Keratinocyte (primary cell): ENCODE measurements around the gene ZFPM1. TPM values are rescaled to one million over a fixed set of nuclear protein-coding genes. Genes with fewer than 3 reads are reported as not detected.

Source experiments
- DNase-seq: peaks from one replicate; pipeline ENCODE4 v3.0.0-alpha.2; 2011; ENCODE audit warnings: low read depth, missing footprints, low spot score
- FAIRE-seq: peaks from 2 replicates; lab custom pipeline; 2011; peaks lifted over from hg19 to GRCh38; lab: Jason Lieb, UNC
- H2AFZ ChIP-seq: 2 replicates; pipeline ENCODE4 v1.6.0; 2012; ENCODE audit warnings: low read length, control low read depth, inconsistent platforms; ENCODE audit not compliant: control insufficient read depth
- H3K27ac ChIP-seq: 2 replicates; pipeline ENCODE4 v1.5.1; 2011; ENCODE audit warnings: low read length; ENCODE audit not compliant: control insufficient read depth, insufficient read depth
- H3K27me3 ChIP-seq: 3 replicates; pipeline ENCODE4 v1.6.0; 2011; ENCODE audit warnings: low read length; ENCODE audit not compliant: control insufficient read depth, insufficient read depth; ENCODE audit errors: extremely low read depth
- H3K36me3 ChIP-seq, 2 experiments: 2 replicates in 1 of 2; 3 replicates in 1 of 2; pipeline ENCODE4 v1.5.1; 2011; ENCODE audit warnings: low read length in 2 of 2, mild to moderate bottlenecking in 1 of 2; ENCODE audit not compliant: control insufficient read depth in 2 of 2, insufficient read depth in 2 of 2; ENCODE audit errors: extremely low read depth in 1 of 2
- H3K4me1 ChIP-seq: 3 replicates; pipeline ENCODE4 v1.5.1; 2011; ENCODE audit warnings: low read length; ENCODE audit not compliant: control insufficient read depth, insufficient read depth; ENCODE audit errors: extremely low read depth
- H3K4me2 ChIP-seq: 3 replicates; pipeline ENCODE4 v1.6.0; 2011; ENCODE audit warnings: low read depth, low read length; ENCODE audit not compliant: control insufficient read depth, insufficient read depth; ENCODE audit errors: extremely low read depth
- H3K4me3 ChIP-seq, 3 experiments: fragments of 200-600 bp in 1 of 3; sonication (generic) in 1 of 3; 2 replicates in 2 of 3; 3 replicates in 1 of 3; pipeline ENCODE4 v1.5.1; 2011 to 2016; ENCODE audit warnings: low read length in 3 of 3, mild to moderate bottlenecking in 3 of 3, control low read depth in 2 of 3, inconsistent platforms in 1 of 3, low read depth in 1 of 3, mixed read lengths in 1 of 3, mixed run types in 1 of 3, moderate library complexity in 1 of 3; ENCODE audit not compliant: control insufficient read depth in 2 of 3, insufficient read depth in 2 of 3; ENCODE audit errors: extremely low read depth in 1 of 3
- H3K79me2 ChIP-seq: 2 replicates; pipeline ENCODE4 v1.6.0; 2012; ENCODE audit warnings: low read length; ENCODE audit not compliant: control insufficient read depth, insufficient read depth
- H3K9ac ChIP-seq: 3 replicates; pipeline ENCODE4 v1.6.0; 2011; ENCODE audit warnings: low read length; ENCODE audit not compliant: control insufficient read depth, insufficient read depth; ENCODE audit errors: extremely low read depth
- H3K9me1 ChIP-seq: 3 replicates; pipeline ENCODE4 v1.6.0; 2011; ENCODE audit warnings: low read length; ENCODE audit not compliant: control insufficient read depth, insufficient read depth; ENCODE audit errors: extremely low read depth
- H3K9me3 ChIP-seq: 2 replicates; pipeline ENCODE4 v1.5.1; 2012; ENCODE audit warnings: low read depth, low read length; ENCODE audit not compliant: control insufficient read depth
- H4K20me1 ChIP-seq: 3 replicates; pipeline ENCODE4 v1.6.0; 2011; ENCODE audit warnings: low read length; ENCODE audit not compliant: control insufficient read depth, insufficient read depth; ENCODE audit errors: extremely low read depth
- EZH2 ChIP-seq: IDR thresholded peaks from one replicate; pipeline ENCODE4 v1.6.1; 2012; ENCODE audit warnings: inconsistent platforms, mild to moderate bottlenecking, low read length, moderate library complexity
- dilution Hi-C: fragments of 300-500 bp; cut with MboI; formaldehyde crosslinking; loops from one replicate; pipeline ENCODE4 v1.7.0; 2020; ENCODE audit warnings: low sequenced_read_pairs; ENCODE audit not compliant: extremely low pct_ligation_motif_present
- polyA plus RNA-seq, 5 experiments: library from polyadenylated mRNA; depleted of rRNA in 3 of 5; stranded (reverse) in 3 of 5; stranded (forward) in 1 of 5; unstranded in 1 of 5; fragments of >200 nt; gene quantifications; 1 replicate in 1 of 5; 2 replicates in 3 of 5; 3 replicates in 1 of 5; pipeline versions ENCODE4 v1.2.1 to v1.2.3, GENCODE V29; 2011 to 2012; ENCODE audit warnings: missing spikeins in 2 of 5, low read depth in 1 of 5, low replicate concordance in 1 of 5
- TF ChIP-seq, protein P1 (sequence below), 3 experiments: IDR thresholded peaks in 1 of 3; conservative IDR thresholded peaks in 1 of 3; optimal IDR thresholded peaks in 1 of 3; 2 replicates in 2 of 3; 3 replicates in 1 of 3; pipeline versions ENCODE3 to v1.5.1; 2011; ENCODE audit warnings: low read length in 3 of 3, mild to moderate bottlenecking in 3 of 3, moderate library complexity in 2 of 3, control low read depth in 1 of 3, inconsistent platforms in 1 of 3; ENCODE audit not compliant: insufficient read depth in 2 of 3; ENCODE audit errors: extremely low read depth in 1 of 3

Gene ZFPM1
- polyA plus RNA-seq, 1 donor (not counting 4 experiments of a cell fraction or from before 2014, with no cell fraction given) = 0.42 TPM

DNA sequence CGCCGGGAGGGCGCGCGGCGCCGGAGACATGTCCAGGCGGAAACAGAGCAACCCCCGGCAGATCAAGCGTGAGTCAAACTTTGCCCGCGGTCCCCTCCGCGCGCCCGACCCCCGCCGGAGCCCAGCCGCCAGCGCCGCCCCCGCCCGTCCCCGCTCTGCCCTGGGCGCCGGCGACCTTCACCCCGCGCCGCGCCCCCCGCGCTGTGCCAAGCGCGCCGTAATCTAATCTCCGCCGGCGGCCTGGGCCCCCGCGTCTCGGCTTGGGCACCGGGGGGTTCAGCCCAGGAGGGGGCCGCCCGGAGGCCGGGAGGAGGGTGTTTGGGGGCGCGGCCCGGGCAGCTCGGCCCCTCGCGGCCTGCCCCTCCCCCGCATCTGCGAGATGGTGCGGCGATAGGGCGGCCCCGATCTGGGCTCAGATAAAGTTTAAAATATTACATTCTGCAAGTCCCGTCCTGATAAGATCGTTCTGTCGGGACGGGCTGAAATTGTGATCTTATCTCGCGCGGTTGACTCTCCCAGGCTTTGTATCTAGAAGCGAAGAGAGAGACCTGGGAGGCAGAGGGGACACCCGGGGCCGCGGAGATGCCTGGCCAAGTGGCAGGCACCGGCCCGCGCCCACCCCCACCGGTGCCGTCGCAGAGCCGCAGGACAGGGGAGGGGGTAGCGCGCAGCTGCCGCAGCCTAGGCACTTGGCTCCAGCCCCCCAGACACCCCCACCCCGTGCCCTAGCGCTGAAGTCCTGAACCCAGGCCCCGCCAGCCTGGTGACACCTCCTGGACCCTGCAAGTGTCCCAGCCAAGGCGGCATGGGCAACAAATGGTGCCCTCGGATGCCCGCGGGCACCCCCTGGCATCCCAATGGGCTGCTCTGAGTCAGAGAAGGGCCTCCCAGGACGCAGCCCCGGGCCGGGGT, 787 bp downstream of the ZFPM1 start:
- Histone ChIP-seq H3K9ac (peak overlapping the region; percentile 42), H3K4me3 (peak overlapping the region; percentile 60 to 79 (median 76)), H3K4me1 (peaks cover 19% of the 10 kb centered on the region), H2AFZ (no peak overlapping the region), H3K79me2 (peaks cover 28% of the 10 kb centered on the region), H3K36me3 (peaks cover 0 to 2% of the 10 kb centered on the region in 2 experiments), H3K27me3 (peaks cover 17% of the 10 kb centered on the region), H3K27ac (peak overlapping the region; percentile 14), H3K9me3 (no peaks in the 10 kb centered on the region), H4K20me1 (peaks cover 17% of the 10 kb centered on the region), H3K9me1 (no peaks in the 10 kb centered on the region), H3K4me2 (peak overlapping the region; percentile 97)
- DNase-seq (no peak), FAIRE-seq (no peak)
- dilution Hi-C loops = no loop called here
- TF ChIP-seq EZH2 = no peak
- TF ChIP-seq, protein P1, sequence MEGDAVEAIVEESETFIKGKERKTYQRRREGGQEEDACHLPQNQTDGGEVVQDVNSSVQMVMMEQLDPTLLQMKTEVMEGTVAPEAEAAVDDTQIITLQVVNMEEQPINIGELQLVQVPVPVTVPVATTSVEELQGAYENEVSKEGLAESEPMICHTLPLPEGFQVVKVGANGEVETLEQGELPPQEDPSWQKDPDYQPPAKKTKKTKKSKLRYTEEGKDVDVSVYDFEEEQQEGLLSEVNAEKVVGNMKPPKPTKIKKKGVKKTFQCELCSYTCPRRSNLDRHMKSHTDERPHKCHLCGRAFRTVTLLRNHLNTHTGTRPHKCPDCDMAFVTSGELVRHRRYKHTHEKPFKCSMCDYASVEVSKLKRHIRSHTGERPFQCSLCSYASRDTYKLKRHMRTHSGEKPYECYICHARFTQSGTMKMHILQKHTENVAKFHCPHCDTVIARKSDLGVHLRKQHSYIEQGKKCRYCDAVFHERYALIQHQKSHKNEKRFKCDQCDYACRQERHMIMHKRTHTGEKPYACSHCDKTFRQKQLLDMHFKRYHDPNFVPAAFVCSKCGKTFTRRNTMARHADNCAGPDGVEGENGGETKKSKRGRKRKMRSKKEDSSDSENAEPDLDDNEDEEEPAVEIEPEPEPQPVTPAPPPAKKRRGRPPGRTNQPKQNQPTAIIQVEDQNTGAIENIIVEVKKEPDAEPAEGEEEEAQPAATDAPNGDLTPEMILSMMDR (optimal IDR thresholded peaks at IDR 0.05 in 1 of 3, IDR thresholded peaks at IDR 0.05 in 1 of 3, conservative IDR thresholded peaks at IDR 0.05 in 1 of 3; ENCODE audit: extremely low read depth in 1 of 3, insufficient read depth in 2 of 3, low read length in 3 of 3) = no peak

DNA sequence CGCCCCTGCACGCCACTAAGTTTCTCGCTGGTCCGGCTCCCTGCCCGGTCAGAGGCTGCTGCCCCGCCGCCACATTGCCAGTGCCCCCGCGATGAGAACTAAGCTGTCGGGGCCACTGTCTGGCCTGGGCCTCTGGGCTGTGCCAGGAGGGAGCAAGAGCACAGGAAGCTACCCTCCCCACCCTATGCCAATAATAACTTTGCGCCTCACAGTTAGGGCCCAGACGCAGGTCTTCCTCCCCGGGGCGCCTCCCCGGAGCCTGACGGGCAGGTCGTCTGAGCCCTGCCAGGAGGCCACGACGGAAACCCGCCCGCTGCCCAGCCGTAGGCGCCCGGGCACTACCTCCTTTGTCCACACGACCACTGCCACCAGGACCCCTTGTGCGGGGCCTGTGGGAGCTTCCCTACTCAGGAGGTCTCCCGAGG, 1.5 kb downstream of the ZFPM1 start:
- Histone ChIP-seq H3K4me2 (peak overlapping the region; percentile 97), H3K27me3 (peaks cover 14% of the 10 kb centered on the region), H3K27ac (no peak overlapping the region), H3K4me1 (peaks cover 19% of the 10 kb centered on the region), H4K20me1 (peaks cover 20% of the 10 kb centered on the region), H2AFZ (no peak overlapping the region), H3K79me2 (peaks cover 32% of the 10 kb centered on the region), H3K9me1 (no peaks in the 10 kb centered on the region), H3K4me3 (peak overlapping the region; percentile 60 to 79 (median 76)), H3K9me3 (no peaks in the 10 kb centered on the region), H3K9ac (peak overlapping the region; percentile 42), H3K36me3 (peaks cover 0 to 2% of the 10 kb centered on the region in 2 experiments)
- TF ChIP-seq EZH2 = no peak
- TF ChIP-seq, protein P1 (optimal IDR thresholded peaks at IDR 0.05 in 1 of 3, IDR thresholded peaks at IDR 0.05 in 1 of 3, conservative IDR thresholded peaks at IDR 0.05 in 1 of 3; ENCODE audit: extremely low read depth in 1 of 3, insufficient read depth in 2 of 3, low read length in 3 of 3) = peak in 1 of 3 experiments; percentile 9
- DNase-seq (no peak), FAIRE-seq (no peak)
- dilution Hi-C loops = no loop called here
